ENCODE results near the gene HEATR5A.

Gene HEATR5A

GRCh38 chr14:31405599-31406232 lies 14.6 kb downstream of the HEATR5A start:
- TF ChIP-seq CTCF (IDR thresholded peaks at IDR 0.05; ENCODE audit: extremely low read depth, missing control alignments) = no peak
- no peak for DNase-seq (ENCODE audit: low spot score)

DNA sequence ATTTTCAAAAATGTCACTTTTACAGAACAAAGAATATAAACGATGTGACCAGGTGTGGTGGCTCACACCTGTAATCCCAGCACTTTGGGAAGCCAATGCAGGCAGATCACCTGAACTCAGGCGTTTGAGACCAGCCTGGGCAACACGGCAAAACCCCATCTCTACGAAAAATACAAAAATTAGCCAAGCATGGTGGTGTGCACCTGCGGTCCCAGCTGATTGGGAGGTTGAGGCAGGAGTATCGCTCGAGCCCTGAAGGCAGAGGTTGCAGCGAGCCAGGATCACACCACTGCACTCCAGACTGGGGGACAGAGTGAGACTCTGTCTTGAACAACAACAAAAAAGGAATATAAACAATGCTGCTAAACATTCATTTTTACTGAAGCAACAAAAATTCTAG lies 15.2 kb downstream of the HEATR5A start:
- DNase-seq (ENCODE audit: low spot score) = no peak
- TF ChIP-seq CTCF (IDR thresholded peaks at IDR 0.05; ENCODE audit: extremely low read depth, missing control alignments) = no peak

DNA sequence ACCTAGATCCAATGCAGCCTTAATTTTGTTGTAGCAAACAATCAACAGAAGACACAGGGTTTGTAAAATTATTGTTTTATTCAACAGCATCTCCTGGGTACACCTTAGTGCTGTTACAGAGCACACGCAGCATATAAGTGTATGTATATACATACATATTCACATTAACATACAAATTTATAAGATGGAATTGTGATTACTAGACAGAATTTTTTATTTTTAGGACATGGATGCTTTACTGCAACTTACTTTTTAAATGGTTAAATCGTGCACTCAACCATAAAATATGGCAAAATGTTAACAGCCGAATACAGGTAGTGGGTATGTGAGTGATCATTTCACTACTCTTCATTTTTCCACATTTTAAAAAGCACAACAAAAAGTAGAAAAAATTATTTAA lies 16.6 kb downstream of the HEATR5A start:
- no peak for TF ChIP-seq CTCF (IDR thresholded peaks at IDR 0.05; ENCODE audit: extremely low read depth, missing control alignments)
- DNase-seq (ENCODE audit: low spot score) = no peak

DNA sequence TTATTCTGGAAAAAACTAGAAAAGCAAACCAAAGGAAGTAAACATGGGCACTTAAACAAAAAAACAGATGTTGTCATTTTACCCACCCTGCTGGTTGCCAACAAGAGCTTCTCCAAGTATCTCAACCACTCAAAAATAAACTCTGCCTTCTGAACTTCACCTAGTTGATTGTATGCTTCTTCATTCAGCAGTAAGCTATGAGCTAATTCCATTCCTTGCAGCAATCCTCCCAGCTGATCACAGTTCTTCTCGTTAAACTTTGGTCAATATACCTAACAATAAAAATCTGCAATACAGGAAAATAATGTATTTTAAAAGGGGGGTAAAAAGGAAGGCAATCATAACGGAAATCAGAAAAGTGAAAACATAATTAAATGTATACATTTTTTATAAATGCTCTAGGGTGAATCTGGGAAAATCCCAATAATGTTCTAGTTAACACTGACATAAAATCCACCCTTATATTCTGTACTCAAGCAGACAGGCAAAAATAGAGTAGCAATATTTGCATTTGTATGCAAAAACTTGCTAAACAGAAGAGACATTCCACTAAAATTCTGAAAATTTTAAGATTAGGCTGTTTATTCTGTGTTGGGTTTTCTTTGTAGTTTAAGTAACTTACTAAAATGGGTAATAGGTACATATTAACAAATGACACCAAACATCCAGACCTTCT lies 17.4 kb downstream of the HEATR5A start:
- TF ChIP-seq CTCF (IDR thresholded peaks at IDR 0.05; ENCODE audit: extremely low read depth, missing control alignments) = no peak
- no peak for DNase-seq (ENCODE audit: low spot score)

DNA sequence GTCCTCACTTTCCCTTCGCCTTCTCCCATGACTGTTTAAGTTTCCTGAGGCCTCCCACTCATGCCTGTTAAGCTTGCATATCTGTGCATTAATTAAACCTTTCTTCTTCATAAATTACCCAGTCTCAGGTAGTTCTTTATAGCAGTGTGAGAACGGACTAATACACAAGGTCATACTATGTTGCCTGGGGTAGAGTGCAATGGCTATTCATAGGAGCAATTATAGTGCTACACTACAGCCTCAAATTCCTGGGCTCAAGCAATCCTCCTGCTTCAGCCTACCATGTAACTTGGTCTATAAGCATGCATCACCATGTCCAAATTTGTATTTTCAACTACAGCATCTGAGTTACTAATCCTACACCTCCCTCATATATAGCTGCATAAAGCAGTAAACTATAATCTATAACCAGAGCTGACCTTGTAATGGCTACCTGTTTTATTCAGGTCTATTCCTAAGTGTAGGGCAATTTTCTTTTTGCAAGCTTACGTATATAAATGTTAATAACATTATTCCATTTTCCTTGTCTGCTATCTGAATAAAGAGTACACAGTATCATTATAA lies 18.9 kb downstream of the HEATR5A start:
- TF ChIP-seq CTCF (IDR thresholded peaks at IDR 0.05; ENCODE audit: extremely low read depth, missing control alignments) = no peak
- no peak for DNase-seq (ENCODE audit: low spot score)

DNA sequence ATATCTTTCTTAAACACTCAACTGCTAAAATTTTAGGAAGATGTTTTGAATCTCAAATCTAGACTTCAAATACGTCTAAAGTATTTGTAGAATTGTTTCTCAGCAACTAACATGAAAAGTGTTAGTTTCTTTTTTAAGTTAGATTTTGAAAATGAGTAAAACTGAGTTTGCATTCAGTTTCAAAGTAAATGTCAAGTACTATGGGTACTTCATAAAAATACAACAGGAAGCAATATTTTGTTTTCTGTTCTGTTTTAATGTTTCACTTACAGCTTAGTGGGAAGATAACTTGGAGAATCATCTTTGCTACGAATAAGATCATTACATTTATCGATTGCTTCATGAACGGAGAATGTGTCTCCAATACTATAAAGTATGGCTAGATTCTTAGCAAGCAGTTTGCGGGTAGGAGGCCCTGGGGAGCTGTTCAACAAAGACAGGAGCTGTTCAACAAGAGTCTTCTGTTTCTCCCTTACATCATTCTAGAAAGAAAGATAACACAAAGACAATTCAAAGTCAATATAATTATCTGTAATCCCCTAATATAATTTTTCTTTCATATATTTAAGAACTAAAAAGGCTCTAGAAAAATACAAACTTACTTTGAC lies 20.2 kb downstream of the HEATR5A start:
- no peak for TF ChIP-seq CTCF (IDR thresholded peaks at IDR 0.05; ENCODE audit: extremely low read depth, missing control alignments)
- DNase-seq (ENCODE audit: low spot score) = no peak

GRCh38 chr14:31395572-31396205 lies 24.7 kb downstream of the HEATR5A start:
- DNase-seq (ENCODE audit: low spot score) = no peak
- no peak for TF ChIP-seq CTCF (IDR thresholded peaks at IDR 0.05; ENCODE audit: extremely low read depth, missing control alignments)
